GM19035 (cell line): Measurements from ENCODE around the gene RNF130.
"Not testable (repeated sequence)": the region's sequence is repeated elsewhere in the genome, so short reads cannot be mapped to it uniquely, and the experiment has no call there.

Source experiments
- ATAC-seq: cut with Tn5 transposase; IDR thresholded peaks from one replicate; pipeline ENCODE4 v1.9.1; 2021; ENCODE audit not compliant: unreplicated experiment

Gene RNF130

GRCh38 chr5:179980767-179981166, 90.8 kb downstream of the RNF130 start:
- no peak for ATAC-seq

GRCh38 chr5:179978792-179979191, 92.8 kb downstream of the RNF130 start:
- no peak for ATAC-seq

DNA sequence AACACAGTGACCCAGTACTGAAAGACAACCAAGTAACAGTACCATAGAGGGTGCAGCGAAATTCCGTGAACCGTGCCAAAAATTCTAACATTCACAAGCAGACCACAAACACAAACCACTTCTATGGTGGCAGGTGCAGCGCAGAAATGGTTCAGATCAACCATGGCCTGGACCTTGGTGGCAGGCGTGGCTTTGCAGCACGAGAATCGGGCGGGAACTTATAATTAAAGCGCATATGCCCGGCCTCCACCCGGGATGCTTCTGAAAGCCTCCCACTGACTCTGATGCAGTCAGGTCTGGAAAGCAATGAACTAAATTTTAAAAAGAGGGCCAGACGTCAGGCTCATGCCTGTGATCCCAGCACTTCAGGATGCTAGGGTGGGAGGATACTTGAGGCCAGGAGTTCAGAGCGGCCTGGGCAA, 95.8 kb downstream of the RNF130 start:
- no peak for ATAC-seq

GRCh38 chr5:179974946-179975712, 96.4 kb downstream of the RNF130 start:
- ATAC-seq: peak; percentile 67

GRCh38 chr5:179974246-179974945, 97.2 kb downstream of the RNF130 start:
- no peak for ATAC-seq

DNA sequence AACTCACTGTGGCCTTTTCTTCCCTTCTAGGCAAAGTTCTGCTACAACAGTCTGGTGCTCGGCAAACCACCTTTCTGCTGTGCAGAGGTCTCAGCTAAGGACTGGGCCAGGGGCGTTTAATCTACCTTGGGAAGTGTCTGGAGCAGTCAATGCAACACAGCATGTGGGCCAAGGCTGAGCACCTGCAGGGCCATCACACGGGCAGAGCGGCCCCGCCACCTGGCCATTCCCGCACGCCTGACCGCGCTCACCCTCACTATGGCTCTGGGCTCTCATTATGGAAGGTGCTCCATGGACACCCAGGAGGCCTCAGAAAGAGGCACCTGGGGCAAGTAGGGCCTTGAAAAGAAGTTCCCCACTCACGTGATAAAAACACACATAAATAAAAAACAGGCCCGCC, 98.2 kb downstream of the RNF130 start:
- ATAC-seq: no peak

GRCh38 chr5:179969110-179969509, 102.4 kb downstream of the RNF130 start:
- ATAC-seq: no peak

DNA sequence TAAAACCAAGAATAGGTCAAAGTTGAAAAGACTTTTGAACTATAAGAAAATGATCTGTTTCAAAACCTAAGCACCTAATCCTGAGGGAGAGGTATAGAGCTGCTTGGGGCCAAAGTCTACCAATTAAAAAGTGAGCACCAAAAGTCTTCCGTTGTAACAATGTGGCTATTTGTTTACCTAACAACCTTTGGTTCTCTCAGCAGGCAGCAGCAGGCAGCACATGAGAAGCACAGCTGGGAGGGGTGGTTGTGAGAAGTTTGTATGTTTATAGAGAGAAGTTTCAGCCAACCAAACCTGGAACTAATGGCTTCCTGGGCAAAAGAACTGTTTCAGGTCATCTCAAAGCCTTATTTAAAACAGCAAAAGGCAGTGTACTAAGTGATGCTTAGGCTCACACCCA, 104.1 kb downstream of the RNF130 start:
- ATAC-seq: no peak

GRCh38 chr5:179964015-179964414, 107.5 kb downstream of the RNF130 start:
- no peak for ATAC-seq

- no peak for ATAC-seq
These were observed 108.2 kb downstream of the RNF130 start for GRCh38 chr5:179963375-179963774.

DNA sequence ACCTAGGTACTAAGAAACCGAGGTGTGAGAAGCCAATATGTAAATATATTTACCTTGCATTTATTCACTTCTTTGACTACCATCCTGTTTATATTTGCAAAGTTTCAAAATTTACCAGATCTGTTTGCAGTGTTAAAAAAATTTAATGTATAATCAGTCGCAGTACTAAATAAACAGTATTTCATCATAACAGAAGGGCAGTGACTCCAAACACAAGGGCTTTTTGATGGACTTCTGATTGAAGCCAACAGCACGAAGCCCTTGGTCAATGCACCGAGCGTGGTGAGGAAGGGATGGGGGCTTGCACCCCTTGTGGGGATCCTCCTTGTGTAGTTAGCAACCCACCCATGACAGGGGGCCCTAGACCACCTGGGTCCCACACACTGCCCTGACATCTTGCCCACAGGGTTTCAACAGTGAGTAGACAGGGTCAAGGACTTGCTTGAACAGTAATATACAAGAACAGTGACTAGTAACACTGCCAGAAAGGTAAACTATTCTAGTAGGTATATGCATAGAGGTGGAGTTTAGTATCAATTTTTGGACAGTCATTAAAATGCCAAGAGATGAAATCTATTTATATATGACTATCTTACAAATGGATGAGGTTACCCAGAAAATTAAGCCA, 111.2 kb downstream of the RNF130 start:
- no peak for ATAC-seq

DNA sequence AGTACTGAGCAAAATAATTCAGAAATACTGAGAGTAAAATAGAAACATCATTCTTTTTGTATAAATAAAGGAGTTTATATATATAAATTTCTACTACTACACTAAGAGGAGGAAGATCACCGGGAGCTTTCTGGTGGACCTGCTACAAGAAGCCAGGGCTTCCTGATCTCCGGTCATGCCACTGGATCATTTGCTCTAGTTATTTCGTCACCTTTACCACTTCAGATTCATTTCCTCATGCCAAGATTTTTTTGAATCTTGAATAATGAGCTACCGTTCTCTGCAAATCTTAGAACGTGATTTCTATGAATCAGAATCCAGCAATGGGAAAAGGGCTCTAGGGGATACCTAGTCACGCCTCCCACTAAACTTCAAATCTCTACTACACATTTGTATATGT, 111.9 kb downstream of the RNF130 start:
- no peak for ATAC-seq

DNA sequence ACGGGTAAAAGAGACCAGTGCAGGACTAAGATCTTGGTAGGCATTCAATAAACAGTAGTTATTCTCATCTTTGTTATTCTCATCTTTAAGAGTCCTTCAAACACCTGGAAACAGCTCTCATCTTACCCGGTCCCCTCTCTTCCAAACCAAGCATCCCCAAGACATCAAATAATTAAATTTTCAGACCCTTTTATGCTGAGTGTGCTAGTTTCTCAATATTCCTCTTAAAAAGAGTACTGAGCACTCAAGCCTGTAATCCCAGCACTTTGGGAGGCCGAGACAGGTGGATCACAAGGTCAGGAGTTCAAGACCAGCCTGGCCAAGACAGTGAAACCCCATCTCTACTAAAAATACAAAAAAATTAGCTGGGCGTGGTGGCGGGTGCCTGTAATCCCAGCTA, 112.4 kb downstream of the RNF130 start:
- not testable (repeated sequence) for ATAC-seq

DNA sequence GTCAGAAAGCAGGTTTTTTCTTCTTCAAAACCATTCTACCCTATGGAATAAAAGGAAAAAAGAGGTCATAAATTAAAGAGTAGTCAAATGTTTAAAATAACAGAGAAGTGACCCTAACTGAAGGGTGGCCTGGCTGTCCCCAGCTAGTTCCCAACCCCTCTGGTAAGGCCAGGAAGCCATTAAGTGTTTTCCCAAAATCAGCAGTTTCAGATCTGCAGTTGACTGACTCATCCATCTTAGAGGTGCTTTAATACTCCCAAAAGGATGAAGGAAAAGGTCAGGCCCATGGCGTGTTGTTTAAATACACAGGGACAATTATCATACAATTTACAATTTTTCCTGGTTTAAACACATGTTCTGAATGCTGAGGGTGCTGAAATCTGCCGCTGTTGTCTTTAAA, 115.9 kb downstream of the RNF130 start:
- no peak for ATAC-seq

DNA sequence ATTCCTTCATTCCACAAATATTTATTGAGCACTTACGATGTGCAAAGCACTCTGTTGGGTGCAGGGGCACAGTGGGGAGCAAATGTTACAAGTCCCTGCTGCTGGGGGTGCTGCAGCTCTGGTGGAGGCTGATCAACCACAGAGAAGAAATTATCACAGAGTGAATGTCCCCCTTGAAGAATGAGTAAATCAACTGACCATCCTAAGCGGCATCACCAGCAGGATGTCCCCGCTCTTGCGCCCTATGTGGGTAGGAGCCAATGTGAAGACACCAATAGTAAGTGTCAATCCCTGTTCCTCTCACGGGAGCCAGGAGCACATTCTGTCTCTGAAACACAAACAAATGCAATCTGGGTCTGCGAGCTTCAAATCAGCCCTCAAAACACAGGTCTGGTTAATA, 116.5 kb downstream of the RNF130 start:
- no peak for ATAC-seq

GRCh38 chr5:179954434-179954833, 117.1 kb downstream of the RNF130 start:
- no peak for ATAC-seq

GRCh38 chr5:179953987-179954386, 117.6 kb downstream of the RNF130 start:
- no peak for ATAC-seq

DNA sequence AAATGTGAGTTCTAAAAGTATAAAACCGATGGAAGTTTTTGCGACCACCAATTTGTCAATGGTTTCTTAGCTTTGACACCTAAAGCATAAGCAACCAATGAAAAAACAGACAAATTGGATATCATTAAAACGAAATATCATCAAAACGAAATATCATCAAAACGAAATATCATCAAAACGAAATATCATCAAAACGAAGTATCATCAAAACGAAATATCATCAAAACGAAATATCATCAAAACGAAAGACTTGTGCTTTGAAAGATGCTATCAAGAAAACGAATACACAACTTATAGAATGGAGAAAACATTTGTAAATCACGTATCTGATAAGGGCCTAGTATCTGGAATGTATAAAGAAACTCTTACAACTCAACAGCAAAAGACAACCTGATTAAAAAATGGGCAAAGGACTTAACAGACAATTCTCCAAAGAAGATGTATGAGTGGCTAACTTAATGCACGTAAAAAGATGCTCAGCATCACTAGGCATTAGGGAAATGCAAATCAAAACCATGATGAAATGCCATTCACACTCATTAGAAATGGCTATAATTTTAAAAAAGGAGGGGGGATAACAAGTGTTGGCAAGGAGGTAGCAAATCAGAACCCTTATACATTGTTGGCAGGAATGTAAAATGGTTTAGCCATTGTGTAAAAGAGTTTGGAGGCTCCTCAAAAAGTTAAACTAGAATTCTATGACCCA, 134.4 kb downstream of the RNF130 start:
- ATAC-seq: no peak

DNA sequence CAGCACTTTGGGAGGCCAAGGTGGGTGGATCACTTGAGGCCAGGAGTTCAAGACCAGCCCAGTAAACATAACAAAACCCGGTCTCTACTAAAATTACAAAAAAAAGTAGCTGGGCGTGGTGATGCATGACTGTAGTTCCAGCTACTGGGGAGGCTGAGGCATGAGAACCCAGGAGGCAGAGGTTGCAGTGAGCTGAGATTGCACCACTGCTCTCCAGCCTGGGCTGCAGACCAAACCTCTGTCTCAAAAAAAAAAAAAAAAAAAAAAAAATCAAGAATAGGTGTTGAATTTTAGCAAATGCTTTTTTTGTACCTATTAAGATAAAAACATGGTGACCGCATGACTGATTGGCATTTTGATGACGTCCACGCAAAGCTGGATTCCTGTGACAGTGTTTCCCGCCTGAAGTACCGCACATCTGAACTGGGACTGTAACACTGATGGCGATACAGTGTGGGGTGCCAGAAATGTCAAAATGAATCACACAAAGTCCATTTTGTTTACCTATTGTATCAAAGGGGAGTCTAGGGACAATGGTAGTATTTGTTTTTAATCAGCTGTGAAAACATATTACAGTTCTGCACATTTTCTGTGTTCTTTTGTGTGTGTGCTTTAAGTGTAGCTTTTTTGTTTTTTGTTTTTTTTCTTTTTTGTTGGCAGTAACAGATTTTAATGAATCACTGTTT, 140.6 kb downstream of the RNF130 start:
- no peak for ATAC-seq

- ATAC-seq: no peak
These were observed 143.7 kb downstream of the RNF130 start for GRCh38 chr5:179927824-179928223.

DNA sequence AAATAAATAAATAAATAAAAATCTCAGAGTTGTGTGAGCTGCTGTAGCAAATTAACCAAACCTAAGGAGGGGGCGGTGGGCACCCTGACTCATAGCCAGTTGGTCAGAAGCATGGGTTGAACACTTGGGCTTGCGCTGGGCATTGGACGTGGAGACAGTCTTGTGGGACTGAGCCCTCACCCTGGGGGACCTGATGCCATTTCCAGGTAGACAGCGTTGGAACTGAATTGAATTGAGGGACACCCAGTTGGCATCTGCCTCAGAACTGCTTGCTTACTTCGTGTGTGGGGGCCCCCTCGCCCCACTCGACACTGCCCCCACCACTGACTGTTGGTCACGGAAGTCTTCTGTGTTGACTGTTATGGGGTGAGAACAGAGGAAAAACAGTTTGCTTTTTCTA, 144.9 kb downstream of the RNF130 start:
- no peak for ATAC-seq
